ENCODE measurements around the gene SHE.

The SHE gene

DNA sequence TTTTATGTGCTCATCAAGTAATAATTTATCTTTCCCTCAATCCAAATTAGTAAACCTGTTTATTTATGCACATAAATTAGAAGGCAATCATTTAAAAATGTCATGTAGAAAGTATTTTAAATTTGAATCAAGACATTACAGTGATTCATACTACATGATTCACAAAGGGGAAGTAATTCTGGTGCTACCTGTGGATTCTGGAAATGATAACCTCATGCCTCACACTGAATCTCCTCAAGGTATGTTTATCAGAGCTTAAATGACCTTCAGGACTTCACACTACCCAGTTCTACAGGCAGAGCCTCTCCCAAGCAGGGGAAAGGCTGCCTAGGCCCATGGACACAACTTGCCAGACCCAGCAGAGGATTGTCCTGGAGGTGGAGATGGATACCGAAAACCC, 25.4 kb downstream of the SHE start:
- FAIRE-seq = no peak

DNA sequence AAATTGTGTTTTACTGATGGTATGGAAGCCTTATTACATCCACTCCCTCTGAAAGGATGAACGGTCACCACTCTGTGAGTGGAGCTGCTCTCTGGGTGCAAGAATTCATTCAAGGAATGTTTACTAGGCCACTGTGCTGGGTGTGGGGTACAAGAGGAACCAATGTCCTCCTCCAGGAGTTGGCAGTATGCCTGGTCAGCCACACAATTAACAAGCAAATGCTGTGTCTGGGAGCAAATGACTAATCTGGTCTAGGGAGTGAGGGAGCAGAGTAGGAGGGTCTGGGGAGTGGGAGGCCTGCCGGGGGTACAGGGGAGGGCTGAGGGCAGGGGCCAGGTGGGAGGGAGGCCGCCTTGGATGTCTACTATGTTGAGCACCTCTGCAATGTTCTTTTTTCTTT, 27.4 kb downstream of the SHE start:
- FAIRE-seq = no peak

DNA sequence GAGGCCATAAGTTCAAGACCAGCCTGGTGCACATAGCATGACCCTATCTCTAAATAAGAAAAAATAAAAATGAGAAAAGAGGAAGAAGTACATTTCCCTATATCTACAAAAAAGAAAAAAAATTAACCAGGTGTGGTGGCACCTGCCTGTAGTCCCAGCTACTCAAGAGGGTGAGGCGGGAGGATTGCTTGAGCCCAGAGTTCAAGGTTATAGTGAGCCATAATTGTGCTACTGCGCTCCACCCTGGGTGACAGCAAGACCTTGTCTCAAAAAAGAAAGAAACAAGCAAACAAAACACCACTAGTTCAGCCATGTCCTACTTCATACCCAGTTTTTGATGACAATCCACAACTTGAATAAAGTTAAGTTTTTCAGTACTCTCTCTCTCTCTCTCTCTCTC, 30.9 kb downstream of the SHE start:
- no peak for FAIRE-seq

DNA sequence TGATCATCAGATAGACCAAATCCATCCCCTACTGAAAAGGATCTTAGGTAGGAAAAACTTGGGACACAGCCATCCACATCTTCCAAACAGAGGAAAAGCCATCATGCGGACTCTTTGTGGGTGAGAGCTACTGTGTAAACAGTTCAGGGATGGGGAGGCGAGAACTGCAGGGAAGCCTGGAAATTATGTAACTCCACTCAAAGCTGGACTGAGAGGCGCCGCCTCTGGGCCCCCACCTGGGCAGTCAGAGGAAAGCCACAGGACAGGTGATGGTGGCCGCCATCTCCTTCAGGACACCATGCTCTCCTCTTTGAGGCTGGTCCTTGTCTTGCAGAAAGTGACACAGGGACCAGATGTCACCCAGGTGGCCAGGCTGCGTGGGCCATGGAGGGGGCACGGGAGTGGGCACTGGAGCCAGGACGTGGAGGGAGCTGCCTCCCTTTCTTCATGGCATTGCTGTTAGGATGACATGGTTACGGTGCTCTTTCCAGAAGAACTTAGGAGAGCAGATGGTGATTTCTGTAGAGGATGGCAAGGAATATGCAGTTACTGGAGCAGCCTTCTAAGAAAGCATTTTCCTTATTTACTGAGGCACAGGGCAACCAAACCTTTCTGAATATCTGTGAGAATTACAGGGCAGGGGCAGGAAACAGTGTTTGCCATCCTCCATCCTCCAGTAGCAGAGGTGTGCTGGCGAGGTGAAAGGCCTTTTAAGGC, 32.2 kb downstream of the SHE start:
- no peak for FAIRE-seq

DNA sequence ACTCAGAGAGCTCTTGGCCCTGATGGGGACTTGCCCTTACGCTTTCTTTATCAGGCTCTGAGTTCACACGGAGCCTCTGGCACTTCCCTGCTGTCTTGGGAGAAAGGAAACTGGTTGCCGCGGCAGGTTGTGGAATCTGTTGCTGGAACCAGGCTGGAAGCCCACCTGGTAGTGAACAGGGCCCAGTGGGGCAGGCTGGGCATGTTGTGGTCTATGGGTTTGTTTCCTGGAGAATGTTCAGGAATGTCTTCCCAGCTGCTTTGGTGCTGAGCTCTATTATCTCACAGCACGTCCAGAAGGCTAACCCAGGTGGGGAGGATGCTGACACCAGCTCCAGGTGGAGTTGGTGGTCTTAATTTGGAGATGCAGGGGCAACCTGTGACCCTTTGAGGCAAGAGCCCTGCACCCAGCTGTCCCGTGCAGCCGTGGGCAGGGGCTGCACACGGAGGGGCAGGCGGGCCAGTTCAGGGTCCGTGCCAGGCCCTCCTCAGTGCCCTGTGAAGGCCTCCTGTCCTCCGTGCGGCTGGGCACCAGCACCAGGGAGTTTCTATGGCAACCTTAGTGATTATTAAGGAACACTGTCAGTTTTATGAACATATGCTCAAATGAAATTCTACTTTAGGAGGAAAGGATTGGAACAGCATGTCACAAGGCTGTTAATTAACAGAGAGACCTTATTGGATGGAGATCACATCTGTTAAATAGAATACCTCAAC, 33.5 kb downstream of the SHE start:
- no peak for FAIRE-seq

DNA sequence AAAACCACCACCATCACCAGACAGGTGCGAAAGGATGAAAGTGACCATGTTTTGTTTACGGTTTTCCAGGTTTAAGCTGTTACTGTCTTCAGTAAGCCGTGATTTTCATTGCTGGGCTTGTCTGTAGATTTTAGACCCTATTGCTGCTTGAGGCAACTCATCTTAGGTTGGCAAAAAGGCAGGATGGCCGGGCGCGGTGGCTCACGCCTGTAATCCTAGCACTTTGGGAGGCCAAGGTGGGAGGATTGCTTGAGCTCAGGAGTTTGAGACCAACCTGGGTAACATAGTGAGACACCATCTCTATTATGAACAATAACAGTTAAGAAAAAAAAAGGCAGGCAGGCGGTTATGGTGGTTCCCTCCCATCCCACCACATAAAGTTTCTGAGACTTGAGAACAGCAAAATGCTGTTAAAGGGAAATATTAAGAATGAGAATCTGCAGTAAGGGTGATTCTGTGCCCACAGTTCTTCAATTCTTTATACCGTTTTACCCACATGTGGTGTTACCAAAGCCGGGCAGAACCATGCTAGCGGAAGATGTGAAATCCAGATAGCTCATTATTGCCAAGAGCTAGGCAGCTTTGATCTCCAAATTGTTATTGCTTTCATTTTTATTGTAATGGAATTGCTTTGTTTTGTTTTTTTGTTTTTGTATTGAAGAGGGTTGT, 34.6 kb downstream of the SHE start:
- no peak for FAIRE-seq

DNA sequence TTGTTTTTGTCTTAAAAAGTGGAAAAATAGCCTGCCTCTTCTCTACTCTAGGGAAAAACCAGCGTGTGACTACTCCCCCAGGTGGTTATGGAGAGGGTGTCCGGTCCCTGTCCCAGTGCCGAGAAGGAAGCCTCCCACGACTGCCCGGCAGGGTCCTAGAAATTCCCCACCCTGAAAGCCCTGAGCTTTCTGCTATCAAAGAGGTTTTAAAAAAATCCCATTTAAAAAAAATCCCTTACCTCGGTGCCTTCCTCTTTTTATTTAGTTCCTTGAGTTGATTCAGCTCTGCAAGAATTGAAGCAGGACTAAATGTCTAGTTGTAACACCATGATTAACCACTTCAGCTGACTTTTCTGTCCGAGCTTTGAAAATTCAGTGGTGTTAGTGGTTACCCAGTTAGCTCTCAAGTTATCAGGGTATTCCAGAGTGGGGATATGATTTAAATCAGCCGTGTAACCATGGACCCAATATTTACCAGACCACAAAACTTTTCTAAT, 35.2 kb downstream of the SHE start:
- FAIRE-seq = no peak

DNA sequence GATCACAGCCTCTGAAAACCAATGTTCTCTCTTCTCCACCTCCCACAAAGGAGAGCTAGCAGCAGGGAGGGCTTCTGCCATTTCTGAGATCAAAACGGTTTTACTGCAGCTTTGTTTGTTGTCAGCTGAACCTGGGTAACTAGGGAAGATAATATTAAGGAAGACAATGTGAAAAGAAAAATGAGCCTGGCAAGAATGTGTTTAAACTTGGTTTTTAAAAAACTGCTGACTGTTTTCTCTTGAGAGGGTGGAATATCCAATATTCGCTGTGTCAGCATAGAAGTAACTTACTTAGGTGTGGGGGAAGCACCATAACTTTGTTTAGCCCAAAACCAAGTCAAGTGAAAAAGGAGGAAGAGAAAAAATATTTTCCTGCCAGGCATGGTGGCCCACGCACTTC, 36.0 kb downstream of the SHE start:
- FAIRE-seq = no peak

DNA sequence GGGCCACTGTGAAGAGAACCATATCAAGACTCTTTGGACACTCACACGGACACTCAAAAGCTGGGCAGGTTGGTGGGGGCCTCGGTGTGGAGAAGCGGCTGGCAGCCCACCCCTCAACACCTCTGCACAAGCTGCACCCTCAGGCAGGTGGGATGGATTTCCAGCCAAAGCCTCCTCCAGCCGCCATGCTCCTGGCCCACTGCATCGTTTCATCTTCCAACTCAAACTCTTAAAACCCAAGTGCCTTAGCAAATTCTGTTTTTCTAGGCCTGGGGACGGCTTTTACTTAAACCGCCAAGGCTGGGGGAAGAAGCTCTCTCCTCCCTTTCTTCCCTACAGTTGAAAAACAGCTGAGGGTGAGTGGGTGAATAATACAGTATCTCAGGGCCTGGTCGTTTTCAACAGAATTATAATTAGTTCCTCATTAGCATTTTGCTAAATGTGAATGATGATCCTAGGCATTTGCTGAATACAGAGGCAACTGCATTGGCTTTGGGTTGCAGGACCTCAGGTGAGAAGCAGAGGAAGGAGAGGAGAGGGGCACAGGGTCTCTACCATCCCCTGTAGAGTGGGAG, 36.5 kb downstream of the SHE start:
- FAIRE-seq = no peak

DNA sequence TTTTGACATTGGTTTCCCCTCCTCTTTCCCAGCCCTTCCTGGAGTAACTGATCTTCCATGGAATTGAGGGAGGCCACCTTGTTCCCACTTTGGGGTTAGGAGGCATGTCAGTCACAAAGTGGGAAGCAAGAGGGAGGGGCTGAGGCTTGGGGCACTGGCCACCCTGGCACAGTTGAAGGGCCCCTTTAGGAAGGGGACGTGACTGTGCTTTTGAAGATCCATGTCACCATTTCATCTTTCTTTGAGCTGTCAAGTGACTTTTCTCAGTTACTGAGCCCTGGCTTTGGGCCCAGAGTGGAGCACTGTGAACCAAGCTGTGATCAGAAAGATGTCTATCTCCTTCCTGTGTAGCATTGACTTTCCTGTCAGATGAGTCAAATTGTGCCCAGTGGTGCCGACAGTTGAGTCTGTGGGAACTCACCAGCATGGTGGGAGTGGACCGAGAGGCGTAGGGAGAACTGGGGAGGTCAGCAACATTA, 38.7 kb downstream of the SHE start:
- FAIRE-seq = no peak

DNA sequence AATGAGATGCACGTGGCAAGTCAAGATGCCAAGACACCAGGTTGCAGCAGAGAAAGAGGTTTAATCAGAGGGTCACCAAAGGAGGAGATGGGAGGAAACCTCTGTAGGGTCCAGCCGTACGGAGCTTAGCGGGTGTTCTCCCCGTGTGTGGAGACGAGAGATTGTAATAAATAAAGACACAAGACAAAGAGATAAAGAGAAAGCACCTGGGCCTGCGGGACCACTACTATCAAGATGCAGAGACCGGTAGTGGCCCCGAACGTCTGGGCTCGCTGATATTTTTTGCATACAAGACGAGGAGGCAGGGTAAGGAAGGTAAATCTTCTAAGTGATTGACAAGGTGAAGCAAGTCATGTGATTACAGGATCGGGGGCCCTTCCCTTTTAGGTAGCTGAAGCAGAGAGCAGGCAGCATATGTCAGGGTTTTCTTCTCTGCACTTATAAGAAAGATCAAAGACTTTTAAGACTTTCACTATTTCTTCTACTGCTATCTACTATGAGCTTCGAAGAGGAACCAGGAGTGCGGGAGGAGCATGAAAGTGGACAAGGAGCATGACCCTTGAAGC, 41.4 kb downstream of the SHE start:
- FAIRE-seq = no peak

DNA sequence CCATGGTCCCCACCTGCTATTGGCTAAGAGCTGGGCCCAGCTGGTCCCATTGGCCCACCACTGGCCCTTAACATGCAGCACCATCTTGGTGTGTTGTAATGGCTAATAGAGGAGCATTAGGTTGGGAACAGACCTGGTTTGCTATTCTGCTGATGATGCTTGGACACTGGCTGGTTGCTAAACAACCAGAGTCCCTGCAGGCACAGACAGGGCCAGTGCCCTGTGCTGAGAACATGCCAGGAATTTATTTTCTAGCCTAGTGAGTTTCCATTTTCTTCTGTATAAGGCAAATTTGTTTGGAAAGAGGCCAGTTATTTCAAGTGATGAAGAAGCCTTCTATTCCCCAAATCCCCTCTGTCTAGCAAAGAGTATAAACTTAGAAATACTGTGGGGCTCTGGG, 43.1 kb downstream of the SHE start:
- FAIRE-seq = no peak

DNA sequence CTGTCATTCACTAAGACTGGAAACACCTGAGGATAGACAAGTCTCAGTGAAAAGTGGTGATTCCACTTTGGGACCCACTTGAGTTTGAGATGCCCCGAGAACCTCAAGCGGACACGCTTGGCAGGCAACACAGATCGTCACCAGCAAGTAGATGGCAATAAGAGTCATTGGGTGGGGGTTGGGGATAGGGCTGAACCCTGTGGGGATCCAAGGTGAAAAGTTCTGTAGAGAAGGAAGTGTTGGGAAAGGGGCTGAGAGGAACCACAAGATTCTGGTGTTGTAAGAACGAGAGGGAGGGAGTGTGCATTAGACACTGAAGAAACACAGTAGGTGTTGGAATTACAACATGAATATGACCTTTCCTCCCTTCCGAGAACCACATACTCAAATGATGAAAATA, 45.6 kb downstream of the SHE start:
- no peak for FAIRE-seq

DNA sequence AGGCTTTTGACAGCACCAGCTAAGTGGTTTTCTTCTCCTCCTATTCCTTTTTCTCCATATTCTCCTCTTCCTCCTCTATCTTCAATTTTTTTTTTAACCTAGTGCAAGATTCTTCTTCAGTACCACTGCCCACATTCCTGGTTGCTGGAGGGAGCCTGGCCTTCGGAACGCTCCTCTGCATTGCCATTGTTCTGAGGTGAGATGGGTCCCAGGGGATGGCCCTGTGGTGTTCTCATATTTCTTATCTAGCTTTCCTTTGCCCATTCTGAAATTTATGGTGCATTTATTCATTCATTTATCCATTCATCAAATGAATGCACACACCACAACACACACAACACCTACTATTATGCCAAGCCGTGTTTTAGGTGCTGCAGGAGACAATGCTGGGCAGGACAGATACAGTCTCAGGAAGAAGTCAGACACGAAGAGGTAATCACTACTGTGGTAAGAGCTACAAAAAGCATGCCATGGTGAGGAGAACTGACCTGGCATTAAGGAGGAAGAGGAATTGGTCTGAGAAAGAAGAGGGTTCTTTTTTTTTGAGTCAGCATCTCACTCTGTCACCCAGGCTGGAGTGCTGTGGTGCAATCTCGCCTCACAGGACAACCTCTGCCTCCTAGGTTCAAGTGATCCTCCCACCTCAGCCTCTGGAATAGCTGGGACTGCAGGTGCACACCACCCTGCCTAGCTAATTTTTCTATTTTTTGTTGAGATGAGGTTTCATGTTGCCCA, 47.7 kb downstream of the SHE start:
- FAIRE-seq = no peak

DNA sequence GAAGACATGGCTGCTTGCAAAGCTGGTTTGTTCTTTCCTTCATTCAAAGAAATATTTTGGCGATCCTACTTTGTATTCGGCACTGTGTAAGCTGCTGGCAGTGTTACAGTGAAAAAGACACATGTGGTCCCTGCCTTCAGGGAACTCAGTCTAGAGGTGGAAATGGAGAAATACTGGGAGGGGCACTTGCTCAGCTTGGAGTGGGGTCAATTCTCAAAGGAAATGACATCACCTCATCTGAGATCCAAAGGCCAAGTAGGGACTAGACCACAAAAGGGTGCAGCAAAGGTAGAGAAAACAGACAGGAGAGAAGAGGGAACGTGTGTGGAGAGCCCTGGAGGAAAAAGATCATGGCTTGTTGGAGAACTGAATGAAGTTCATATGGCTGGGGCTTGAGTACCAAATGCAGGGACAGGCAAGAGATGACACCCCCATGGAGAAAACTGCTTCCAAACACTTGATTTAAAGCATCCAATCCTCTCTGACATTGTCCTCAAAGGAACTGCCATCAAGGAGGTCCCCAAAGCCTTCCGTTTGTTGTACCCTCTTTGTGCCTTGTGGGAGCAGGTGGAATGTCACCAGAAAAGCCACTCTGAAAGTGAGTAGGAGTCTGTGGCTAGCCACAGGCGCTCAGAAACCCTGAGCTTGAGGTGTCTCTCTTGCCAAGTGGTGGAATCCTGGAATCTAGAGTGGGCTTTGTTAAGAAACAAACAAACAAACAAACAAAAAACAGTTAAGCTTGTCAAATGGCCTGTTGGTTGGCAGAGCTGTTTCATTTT, 48.4 kb downstream of the SHE start:
- FAIRE-seq = no peak

DNA sequence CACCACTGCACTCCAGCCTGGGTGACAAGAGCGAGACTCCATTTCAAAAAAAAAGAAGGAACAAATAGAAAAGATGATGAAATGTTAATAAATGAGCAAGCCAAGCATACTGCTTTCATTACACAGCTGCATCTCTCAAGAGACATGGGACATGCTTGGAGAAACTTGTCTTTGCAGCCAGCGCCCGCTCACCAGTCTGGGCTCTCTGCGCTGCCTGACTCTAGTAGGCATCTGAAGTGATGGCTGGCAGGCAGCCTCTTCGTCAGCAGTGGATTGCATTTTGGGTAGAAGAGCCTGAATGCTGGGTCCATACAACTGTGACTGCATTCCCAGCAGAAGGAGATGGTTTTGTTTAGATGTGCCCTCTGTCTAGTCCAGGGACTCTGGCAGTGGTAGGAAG, 49.1 kb downstream of the SHE start:
- no peak for FAIRE-seq

DNA sequence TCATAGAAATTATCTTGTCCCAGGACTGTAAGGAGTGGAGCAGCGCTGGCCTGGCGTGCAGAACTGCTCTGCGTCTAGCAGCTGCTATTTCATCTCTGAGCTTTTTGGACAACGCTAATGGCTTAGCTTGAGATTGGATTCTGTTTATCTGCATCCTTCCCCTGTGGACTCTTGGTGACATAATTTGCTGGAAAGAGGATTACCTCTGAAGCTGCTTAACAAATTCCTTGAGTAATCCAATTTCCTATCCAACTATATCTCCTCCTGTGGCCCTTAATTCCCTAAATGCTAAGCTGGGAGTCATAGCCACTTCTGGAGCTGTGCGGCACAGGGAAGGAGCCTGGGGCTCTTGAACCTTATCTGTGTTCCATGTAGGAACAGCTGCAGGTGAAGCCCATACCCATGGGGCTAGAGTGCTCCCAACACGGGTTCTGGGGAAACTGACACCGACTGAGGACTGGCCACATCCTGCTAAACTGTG, 53.8 kb downstream of the SHE start:
- no peak for FAIRE-seq

DNA sequence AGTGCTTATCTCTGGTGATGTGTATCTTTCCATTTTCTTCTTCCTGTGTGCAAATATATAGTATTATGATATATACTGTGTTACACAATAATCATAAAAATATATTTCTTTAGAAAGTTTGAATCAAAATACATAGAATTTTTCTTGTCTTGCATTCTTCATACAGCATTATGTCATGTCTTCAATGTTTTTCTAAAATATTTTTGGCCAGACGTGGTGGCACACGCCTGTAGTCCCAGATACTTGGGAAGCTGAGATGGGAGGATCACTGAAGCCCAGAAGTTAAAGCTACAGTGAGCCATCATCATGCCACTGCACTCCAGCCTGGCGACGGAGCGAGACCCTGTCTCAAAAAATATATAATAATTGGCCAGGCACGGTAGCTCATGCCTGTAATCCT, 55.4 kb downstream of the SHE start:
- FAIRE-seq = no peak

DNA sequence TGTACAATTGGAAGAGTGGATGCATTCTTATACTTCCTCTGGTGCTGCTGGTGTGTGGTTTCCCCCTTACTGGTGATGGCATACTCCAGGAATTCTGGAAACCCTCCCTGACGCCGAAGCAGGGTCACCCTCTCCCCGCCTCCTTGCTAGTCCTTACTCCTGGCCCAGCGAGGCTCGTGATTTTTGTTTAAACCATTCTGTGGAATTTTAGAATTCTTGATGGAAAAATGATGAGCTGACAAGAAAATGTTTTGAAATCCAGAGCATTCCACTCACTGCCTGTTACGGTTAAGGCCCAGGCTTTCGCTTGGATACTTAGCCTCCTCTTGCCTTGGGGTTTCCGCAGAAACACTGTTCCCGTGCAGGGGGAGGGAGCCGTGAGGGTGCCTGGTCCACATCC, 55.9 kb downstream of the SHE start:
- FAIRE-seq = no peak

DNA sequence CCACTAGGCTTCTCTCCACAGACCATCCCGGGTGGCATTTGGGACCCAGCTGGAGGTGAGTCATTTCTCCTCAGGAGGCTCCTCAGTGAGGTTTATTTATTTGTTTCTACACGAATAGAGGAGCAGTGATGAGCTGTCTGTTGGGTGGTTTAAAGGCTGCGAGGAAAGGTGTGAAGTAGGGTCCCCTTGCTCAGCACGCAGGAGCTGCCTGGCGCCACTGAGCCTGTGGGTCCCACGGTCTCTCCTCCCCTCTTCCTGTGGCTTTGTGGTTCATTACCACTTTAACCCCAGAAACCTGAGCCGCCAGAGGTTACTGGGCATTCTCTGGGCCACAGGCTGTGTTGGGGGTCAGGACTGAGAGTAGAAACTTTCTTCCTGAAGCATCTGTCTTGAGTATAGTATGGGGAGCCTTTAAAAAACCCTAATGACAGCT, 57.2 kb downstream of the SHE start:
- no peak for FAIRE-seq

DNA sequence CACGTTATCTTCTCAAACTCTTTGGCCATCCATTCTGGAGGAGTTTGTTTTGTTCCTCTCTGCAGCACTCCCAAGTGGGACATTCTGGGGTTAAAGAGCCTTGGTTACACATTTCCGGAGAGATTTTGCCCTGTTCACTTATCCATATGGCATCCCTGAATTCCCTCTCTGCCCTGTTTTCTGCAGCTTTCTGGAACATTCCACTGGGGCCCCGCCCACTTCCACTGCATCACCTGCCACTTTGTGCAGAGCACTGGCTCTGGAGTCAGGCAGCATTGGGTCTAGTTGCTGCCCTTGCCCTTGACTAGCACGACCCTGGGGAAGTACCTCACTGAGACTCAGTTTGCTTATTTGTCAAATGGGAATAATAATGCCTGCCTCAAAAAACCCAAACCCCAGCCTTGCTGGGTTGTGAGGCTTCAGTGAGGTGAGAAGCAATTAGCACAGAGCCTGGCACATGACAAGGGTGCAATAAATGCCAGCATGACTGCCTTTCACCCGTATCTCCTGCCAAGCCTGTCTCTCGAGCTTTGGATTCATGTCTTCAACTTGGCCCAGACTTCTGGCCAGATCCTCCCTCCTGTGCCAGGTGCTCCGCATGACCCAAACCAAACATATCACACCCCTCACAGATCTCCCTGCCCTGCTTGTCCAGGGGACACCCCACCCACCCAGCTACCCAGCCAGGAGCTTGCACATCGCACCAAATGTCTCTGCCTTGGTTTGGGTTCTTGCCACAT, 58.8 kb downstream of the SHE start:
- FAIRE-seq = no peak
